NCI-H748 treated with DMSO at 0.1 percent for 48 hours (cell line): ENCODE measurements around the gene HEPN1.

ENCODE experiments used
- DNase-seq: peaks from one replicate; lab custom pipeline; 2025; lab: John Stamatoyannopoulos, UW

The HEPN1 gene

DNA sequence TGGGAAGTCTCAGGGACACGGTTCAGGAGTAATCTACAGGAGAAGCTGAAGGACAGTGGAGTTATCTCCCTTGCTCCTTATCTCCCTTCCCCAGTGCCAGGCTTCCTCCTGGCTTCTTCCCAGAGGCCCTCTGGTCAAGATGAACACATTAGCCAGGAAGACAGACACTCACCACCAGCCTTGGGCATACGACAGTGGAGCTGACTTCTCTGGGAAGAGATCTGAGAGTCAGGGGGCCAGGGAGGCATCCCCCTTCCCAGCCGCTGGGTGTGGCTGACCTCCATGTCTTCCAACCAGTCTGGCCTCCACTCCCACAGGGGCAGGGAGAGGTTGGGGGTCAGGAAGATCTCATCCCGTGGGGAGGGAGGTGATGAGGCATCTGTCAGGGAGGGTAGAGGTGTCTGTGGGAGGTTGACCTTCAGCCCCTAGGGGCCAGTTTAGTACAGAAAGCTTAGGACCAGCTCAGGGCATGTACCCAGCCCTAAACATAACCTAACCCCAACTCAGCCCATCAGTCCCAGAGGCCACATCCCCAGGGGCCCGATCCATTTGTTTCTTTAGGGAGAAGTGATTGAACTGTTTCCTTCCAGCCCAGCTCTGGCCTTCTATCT is 34.1 kb upstream of the HEPN1 start:
- no peak for DNase-seq

DNA sequence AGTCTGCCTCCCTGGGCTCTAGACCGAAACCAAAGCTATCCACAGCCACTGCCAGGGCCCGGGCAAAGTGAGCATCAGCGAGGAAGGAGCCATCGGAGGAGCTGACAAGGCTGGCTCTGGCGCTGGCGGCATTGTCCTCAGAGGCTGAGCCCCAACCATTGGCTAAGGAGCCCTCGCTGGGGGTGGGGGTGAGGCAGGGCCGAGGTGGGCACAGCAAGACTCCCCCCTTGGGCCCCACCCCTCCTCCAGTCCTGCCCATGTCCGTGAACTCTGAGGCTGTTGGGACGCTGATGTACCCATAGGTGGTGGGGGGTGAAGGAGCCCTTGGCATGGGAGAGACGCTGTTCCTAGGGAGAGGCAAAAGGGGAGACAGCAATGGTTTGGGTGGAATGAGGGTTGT is 32.6 kb upstream of the HEPN1 start:
- DNase-seq = no peak

DNA sequence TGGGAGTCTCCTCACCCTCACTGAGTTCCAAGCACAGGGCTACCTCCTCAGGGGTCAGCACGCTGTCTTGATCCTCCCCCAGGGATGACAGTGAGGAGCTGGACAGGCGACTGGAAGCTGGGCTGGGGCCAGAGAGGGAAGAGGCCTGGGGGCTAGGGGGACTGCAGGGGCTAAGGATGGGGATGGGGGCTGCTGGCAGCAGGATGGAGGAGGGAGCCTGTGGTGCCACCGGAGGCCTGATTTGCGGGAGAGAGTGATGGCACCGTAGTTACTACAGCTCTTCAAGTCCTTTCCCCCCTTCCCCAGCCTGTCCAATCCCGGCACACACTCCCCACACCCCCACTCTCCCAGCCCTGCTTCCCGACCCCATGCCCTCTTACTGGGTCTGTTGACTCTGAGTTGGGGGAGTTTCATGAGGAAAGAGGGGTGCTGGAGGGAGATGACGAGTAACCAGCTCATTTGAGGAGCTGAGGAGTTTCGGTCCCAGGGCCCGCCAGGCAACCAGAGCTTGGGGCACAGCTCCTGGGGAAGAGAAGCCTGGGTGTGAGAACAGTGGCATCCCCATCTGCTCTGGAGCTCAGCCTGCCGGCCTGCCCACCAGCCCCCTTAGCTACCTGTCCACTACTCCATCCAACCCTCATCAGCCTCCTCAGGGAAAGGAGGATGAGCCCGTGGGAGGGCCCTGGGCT is 31.9 kb upstream of the HEPN1 start:
- no peak for DNase-seq

GRCh38 chr11:124887667-124888013 is 31.4 kb upstream of the HEPN1 start:
- DNase-seq = no peak

GRCh38 chr11:124889191-124890091 is 29.6 kb upstream of the HEPN1 start:
- no peak for DNase-seq

GRCh38 chr11:124890151-124890550 is 28.9 kb upstream of the HEPN1 start:
- no peak for DNase-seq

GRCh38 chr11:124890683-124891372 is 28.2 kb upstream of the HEPN1 start:
- no peak for DNase-seq

- DNase-seq = no peak
These were observed 27.6 kb upstream of the HEPN1 start for GRCh38 chr11:124891373-124891861.

GRCh38 chr11:124892146-124892545 is 26.9 kb upstream of the HEPN1 start:
- DNase-seq = no peak

DNA sequence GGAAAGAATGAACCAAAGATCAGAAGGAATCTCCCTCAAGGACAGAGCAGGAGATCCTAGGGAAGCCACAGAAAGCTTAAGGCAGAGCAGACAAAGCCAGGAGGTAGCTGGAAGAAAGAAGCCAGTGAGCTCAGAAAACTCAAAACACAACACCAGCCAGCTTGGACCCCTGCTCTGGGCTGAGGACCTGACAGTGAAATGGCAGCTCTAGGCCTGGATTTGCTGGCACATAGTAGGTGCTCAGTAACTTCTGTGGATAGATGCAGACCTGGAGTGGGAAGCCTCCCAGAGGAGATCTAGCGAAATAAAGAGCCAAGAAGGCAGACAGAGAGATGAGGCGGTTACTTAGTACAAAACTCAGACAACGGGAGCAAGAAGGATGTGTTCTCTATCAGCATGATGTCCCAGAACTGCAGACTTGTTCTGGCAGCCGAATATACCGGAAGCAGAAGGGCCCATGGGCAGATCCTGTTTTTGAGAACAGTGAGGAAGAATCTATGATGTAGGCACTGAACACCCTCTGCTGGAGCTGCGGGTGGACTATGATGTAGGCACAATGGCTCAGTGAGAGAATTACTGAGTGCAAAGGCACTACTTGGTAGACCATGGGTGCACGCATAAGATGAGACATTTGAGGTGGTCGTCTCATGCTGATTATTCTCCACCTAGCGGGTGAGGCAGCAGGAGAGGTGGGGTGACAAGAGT is 26.1 kb upstream of the HEPN1 start:
- no peak for DNase-seq

GRCh38 chr11:124893781-124894401 is 25.2 kb upstream of the HEPN1 start:
- no peak for DNase-seq

- no peak for DNase-seq
These were observed 24.2 kb upstream of the HEPN1 start for GRCh38 chr11:124894606-124895430.

- DNase-seq = no peak
These were observed 23.5 kb upstream of the HEPN1 start for GRCh38 chr11:124895471-124895971.

DNA sequence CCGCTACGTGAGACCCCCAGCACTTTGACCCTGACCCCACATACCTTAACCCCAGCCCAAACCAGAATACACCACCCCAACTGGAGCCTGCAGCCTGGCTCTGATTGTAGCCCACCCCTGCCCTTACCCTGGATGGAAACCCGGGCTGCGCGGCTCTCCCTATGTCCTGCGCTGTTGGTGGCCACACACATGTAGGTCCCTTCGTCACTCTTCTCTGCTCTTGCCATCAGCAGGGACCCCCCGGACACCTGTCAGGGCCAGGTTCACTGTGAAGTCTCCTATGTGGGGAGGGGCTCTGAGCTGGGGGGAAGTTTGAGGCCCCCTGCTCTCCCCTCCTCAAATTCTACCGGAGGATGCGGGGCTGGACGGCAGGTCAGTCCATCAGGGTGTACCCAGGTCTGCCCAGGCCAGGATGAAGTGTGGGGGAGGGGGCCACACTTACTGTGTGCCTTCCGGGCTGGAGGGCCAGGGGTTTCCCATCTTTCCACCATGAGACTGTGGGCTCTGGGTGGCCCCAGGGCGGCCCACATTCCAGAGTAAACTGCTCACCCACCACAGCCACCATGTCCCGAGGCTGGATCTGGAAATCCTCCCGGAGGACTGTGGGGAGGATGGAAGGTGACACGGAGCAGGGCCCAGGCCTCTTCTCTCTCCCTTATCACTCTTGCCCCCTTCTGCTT is 22.8 kb upstream of the HEPN1 start:
- no peak for DNase-seq

DNA sequence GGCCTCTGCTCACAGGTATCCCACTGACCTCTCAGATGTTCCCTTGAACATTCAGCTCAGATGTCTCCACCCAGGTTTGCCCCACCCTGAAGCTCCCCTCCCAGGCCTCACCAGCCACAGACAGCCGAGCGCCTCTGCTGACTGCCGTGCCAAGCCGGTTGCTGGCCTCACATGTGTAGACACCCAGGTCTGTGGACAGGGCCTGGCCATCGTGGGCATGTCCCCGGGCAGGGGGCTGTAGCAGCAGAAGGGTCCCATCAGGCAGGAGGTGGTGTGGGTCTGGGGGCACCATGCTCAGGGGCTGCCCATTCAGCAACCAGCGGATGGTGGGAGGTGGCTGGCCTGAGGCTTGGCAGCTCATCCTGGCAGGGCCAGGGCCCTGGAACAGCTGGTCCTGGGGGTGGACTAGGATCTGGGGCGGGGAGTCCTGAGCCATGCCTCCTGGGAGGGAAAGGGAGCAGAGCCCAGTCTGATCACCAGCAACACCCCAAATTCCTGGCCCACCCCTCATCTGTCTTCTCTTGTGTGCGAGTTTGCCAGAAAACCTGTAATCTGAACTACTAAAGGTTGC is 22.1 kb upstream of the HEPN1 start:
- DNase-seq = no peak

DNA sequence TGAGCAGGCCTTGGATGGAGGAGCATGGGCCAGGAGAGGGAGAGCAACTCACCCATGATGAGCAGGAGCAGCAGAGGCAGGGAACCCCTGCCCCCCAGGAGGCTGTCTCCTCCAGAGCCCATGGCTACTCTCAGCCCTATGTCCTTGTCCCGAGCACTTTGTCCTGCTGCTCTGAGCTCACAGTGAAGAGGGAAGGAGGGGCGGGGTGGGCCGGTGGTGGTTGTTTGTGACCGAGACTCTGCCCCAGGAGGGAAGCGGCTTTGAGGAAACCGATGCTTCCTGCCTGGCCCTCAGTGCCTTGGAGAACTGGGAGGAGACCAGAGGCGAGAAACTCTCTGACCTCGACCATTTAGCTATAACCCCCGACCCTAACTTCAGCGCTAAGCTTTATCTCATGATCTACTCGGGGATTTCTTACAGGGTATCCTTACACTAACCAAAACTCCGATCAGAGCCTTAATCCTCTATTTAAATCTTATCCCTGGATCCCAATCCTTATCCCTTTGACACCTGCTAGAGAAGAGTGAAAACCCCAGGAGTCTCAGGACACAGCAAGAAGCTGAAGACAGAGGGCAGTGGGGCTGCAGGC is 21.3 kb upstream of the HEPN1 start, which contains the start of gene ROBO4:
Gene ROBO4 (minus strand): TSS at position 192 of the 589 bp plus-strand sequence. CDS start 70 bp downstream, at position 122.
- no peak for DNase-seq

DNA sequence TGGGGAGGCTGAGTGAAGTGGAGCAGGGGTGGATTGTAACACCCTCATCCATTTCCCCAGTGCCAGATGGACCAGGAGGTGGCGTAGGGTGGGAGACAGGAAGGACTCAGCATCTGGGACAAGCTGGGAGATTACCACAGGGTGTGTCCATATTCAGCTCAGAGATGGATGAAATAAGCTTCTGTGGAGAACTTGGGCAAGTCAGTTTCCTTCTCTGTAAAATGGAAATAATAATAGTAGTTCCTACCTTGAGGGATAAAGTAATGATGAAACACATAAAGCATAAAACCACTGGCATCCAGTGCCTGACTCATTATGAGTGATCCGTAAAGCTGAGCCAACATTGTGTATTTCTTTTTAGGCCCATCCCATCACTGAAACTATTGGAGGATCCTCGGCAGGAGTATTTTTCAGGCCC is 20.8 kb upstream of the HEPN1 start:
- no peak for DNase-seq

DNA sequence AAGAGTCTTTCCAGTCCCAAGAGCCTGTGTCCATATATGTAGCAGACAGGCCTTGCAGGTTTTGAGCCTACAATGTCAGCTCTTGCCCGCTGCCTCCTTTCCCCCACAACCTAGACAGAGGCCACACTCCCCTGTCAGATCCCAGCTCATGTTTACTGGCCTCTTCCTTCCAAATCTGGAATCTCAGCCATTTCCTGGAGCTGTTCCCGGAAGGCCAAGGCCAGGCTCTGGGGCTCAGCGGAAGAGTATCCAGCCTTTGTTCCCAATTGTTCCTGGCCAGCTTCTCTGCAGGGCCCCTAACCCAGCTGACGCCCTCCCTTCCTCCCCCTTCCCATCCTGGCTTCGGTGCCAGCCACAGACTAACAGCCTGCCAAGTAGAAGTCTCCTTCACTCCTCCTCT is 20.3 kb upstream of the HEPN1 start:
- no peak for DNase-seq
